Hepatocyte (in vitro differentiated cells): Measurements from ENCODE around the gene GNG13.

Experiments
- CTCF ChIP-seq: fragments of 200-600 bp; sonication (generic); IDR thresholded peaks from 2 replicates; pipeline ENCODE4 v1.5.1; 2016; ENCODE audit warnings: antibody characterized with exemption, mild to moderate bottlenecking; ENCODE audit not compliant: poor library complexity
- EZH2 ChIP-seq: fragments of 200-600 bp; sonication (generic); IDR thresholded peaks from 2 replicates; pipeline ENCODE4 v1.6.1; 2016; ENCODE audit warnings: antibody characterized with exemption, mild to moderate bottlenecking, borderline replicate concordance
- EZH2phosphoT487 ChIP-seq: fragments of 200-600 bp; sonication (generic); IDR thresholded peaks from one replicate; pipeline ENCODE4 v1.6.1; 2018; ENCODE audit warnings: antibody characterized with exemption, mild to moderate bottlenecking, low read depth, moderate library complexity; ENCODE audit not compliant: unreplicated experiment, severe bottlenecking

GRCh38 chr16:803754-804080 lies 3.2 kb upstream of the GNG13 start:
- no peak for TF ChIP-seq CTCF
- no peak for TF ChIP-seq EZH2
- TF ChIP-seq EZH2phosphoT487: no peak
